ENCODE measurements around the gene SULT1A3.
"Not testable (repeated sequence)": the region's sequence is repeated elsewhere in the genome, so short reads cannot be mapped to it uniquely, and the experiment has no call there.

- TF ChIP-seq POLR2A (IDR thresholded peaks at IDR 0.05; ENCODE audit: low read length); GATA1 (IDR thresholded peaks at IDR 0.05; ENCODE audit: low read depth, low read length): not testable (repeated sequence)
These were observed at the start of gene SULT1A3 for GRCh38 chr16:30199049-30199448.

Data from erythroblast (primary cell).